ENCODE measurements around the gene EIF6. TPM values are rescaled to one million over a fixed set of nuclear protein-coding genes. Genes with fewer than 3 reads are reported as not detected.

The EIF6 gene
- total and polyA plus RNA-seq, 4 donors: 61.0 to 147 (median 77.9) TPM

GRCh38 chr20:35286077-35286898 lies 1.7 kb upstream of the EIF6 start:
- 91 to 94% methylated on average over 12 of the region's 12 CpGs for WGBS, 2 donors
- H3K27ac ChIP-seq (ENCODE audit: low read depth in 1 of 2, low read length in 2 of 2): no peak overlapping the region
- no peak for ATAC-seq (ENCODE audit: low FRiP score)
- peak in 1 of 2 donors; percentile 72 for DNase-seq
- intact Hi-C loops (cut with DNase I): no loop called here
- no peak overlapping the region for H3K4me3 ChIP-seq (ENCODE audit: low read length in 2 of 2)
- H3K36me3 ChIP-seq (ENCODE audit: control insufficient read depth in 1 of 2, insufficient read depth in 2 of 2, low read length in 1 of 2): no peaks in the 10 kb centered on the region
- H3K9me3 ChIP-seq (ENCODE audit: control insufficient read depth, low read length): no peaks in the 10 kb centered on the region
- no peaks in the 10 kb centered on the region for H3K4me1 ChIP-seq (ENCODE audit: control insufficient read depth in 1 of 2, insufficient read depth in 2 of 2, low read length in 2 of 2)
- H3K27me3 ChIP-seq (ENCODE audit: control insufficient read depth in 1 of 2, insufficient read depth in 2 of 2, low read length in 1 of 2): no peaks in the 10 kb centered on the region

- DNase-seq: no peak
- WGBS, 2 donors: 88% methylated on average over 5 of the region's 5 CpGs
- Histone ChIP-seq H3K9me3 (ENCODE audit: control insufficient read depth, low read length) (no peaks in the 10 kb centered on the region), H3K27ac (ENCODE audit: low read depth in 1 of 2, low read length in 2 of 2) (no peak overlapping the region), H3K36me3 (ENCODE audit: control insufficient read depth in 1 of 2, insufficient read depth in 2 of 2, low read length in 1 of 2) (no peaks in the 10 kb centered on the region), H3K27me3 (ENCODE audit: control insufficient read depth in 1 of 2, insufficient read depth in 2 of 2, low read length in 1 of 2) (no peaks in the 10 kb centered on the region), H3K4me1 (ENCODE audit: control insufficient read depth in 1 of 2, insufficient read depth in 2 of 2, low read length in 2 of 2) (no peaks in the 10 kb centered on the region), H3K4me3 (ENCODE audit: low read length in 2 of 2) (no peak overlapping the region)
- no peak for ATAC-seq (ENCODE audit: low FRiP score)
- intact Hi-C loops (cut with DNase I): no loop called here
Measured at GRCh38 chr20:35285806-35286076, 1.2 kb upstream of the EIF6 start.

GRCh38 chr20:35284992-35285805 lies 627 bp upstream of the EIF6 start:
- peak overlapping the region; percentile 16 to 61 for H3K4me3 ChIP-seq (ENCODE audit: low read length in 2 of 2)
- no peaks in the 10 kb centered on the region for H3K9me3 ChIP-seq (ENCODE audit: control insufficient read depth, low read length)
- H3K27ac ChIP-seq (ENCODE audit: low read depth in 1 of 2, low read length in 2 of 2): peak overlapping the region in 1 of 2 donors; percentile 38
- 41 to 45% methylated on average over 19 of the region's 19 CpGs for WGBS, 2 donors
- intact Hi-C loops (cut with DNase I): no loop called here
- H3K4me1 ChIP-seq (ENCODE audit: control insufficient read depth in 1 of 2, insufficient read depth in 2 of 2, low read length in 2 of 2): no peaks in the 10 kb centered on the region
- peak; percentile 26 for ATAC-seq (ENCODE audit: low FRiP score)
- no peaks in the 10 kb centered on the region for H3K36me3 ChIP-seq (ENCODE audit: control insufficient read depth in 1 of 2, insufficient read depth in 2 of 2, low read length in 1 of 2)
- peak in 1 of 2 donors; percentile 71 for DNase-seq
- no peaks in the 10 kb centered on the region for H3K27me3 ChIP-seq (ENCODE audit: control insufficient read depth in 1 of 2, insufficient read depth in 2 of 2, low read length in 1 of 2)

GRCh38 chr20:35283441-35284266 lies 918 bp downstream of the EIF6 start:
- Histone ChIP-seq H3K4me1 (ENCODE audit: control insufficient read depth in 1 of 2, insufficient read depth in 2 of 2, low read length in 2 of 2) (no peaks in the 10 kb centered on the region), H3K36me3 (ENCODE audit: control insufficient read depth in 1 of 2, insufficient read depth in 2 of 2, low read length in 1 of 2) (no peaks in the 10 kb centered on the region), H3K27me3 (ENCODE audit: control insufficient read depth in 1 of 2, insufficient read depth in 2 of 2, low read length in 1 of 2) (no peaks in the 10 kb centered on the region), H3K4me3 (ENCODE audit: low read length in 2 of 2) (peak overlapping the region; percentile 16 to 61), H3K27ac (ENCODE audit: low read depth in 1 of 2, low read length in 2 of 2) (no peak overlapping the region), H3K9me3 (ENCODE audit: control insufficient read depth, low read length) (no peaks in the 10 kb centered on the region)
- intact Hi-C loops (cut with DNase I): no loop called here
- DNase-seq (no peak), ATAC-seq (ENCODE audit: low FRiP score) (peak; percentile 49)
- 19% methylated on average over 24 of the region's 24 CpGs for WGBS, 2 donors

- no peak for ATAC-seq (ENCODE audit: low FRiP score)
- Histone ChIP-seq H3K4me1 (ENCODE audit: control insufficient read depth in 1 of 2, insufficient read depth in 2 of 2, low read length in 2 of 2) (no peaks in the 10 kb centered on the region), H3K27ac (ENCODE audit: low read depth in 1 of 2, low read length in 2 of 2) (no peak overlapping the region), H3K27me3 (ENCODE audit: control insufficient read depth in 1 of 2, insufficient read depth in 2 of 2, low read length in 1 of 2) (no peaks in the 10 kb centered on the region), H3K36me3 (ENCODE audit: control insufficient read depth in 1 of 2, insufficient read depth in 2 of 2, low read length in 1 of 2) (no peaks in the 10 kb centered on the region), H3K4me3 (ENCODE audit: low read length in 2 of 2) (no peak overlapping the region), H3K9me3 (ENCODE audit: control insufficient read depth, low read length) (no peaks in the 10 kb centered on the region)
- intact Hi-C loops (cut with DNase I): no loop called here
- 92 to 95% methylated on average over 10 of the region's 10 CpGs for WGBS, 2 donors
- peak in 1 of 2 donors; percentile 9 for DNase-seq
Measured at GRCh38 chr20:35281506-35282101, 3.0 kb downstream of the EIF6 start.

GRCh38 chr20:35280523-35280922 lies 4.0 kb downstream of the EIF6 start:
- intact Hi-C loops (cut with DNase I): no loop called here
- Histone ChIP-seq H3K27me3 (ENCODE audit: control insufficient read depth in 1 of 2, insufficient read depth in 2 of 2, low read length in 1 of 2) (no peaks in the 10 kb centered on the region), H3K36me3 (ENCODE audit: control insufficient read depth in 1 of 2, insufficient read depth in 2 of 2, low read length in 1 of 2) (no peaks in the 10 kb centered on the region), H3K4me3 (ENCODE audit: low read length in 2 of 2) (no peak overlapping the region), H3K4me1 (ENCODE audit: control insufficient read depth in 1 of 2, insufficient read depth in 2 of 2, low read length in 2 of 2) (no peaks in the 10 kb centered on the region), H3K9me3 (ENCODE audit: control insufficient read depth, low read length) (no peaks in the 10 kb centered on the region), H3K27ac (ENCODE audit: low read depth in 1 of 2, low read length in 2 of 2) (no peak overlapping the region)
- 95% methylated on average over 6 of the region's 6 CpGs for WGBS, 2 donors
- DNase-seq (no peak), ATAC-seq (ENCODE audit: low FRiP score) (no peak)

- Histone ChIP-seq H3K9me3 (ENCODE audit: control insufficient read depth, low read length) (no peaks in the 10 kb centered on the region), H3K4me3 (ENCODE audit: low read length in 2 of 2) (no peak overlapping the region), H3K27me3 (ENCODE audit: control insufficient read depth in 1 of 2, insufficient read depth in 2 of 2, low read length in 1 of 2) (no peaks in the 10 kb centered on the region), H3K36me3 (ENCODE audit: control insufficient read depth in 1 of 2, insufficient read depth in 2 of 2, low read length in 1 of 2) (no peaks in the 10 kb centered on the region), H3K27ac (ENCODE audit: low read depth in 1 of 2, low read length in 2 of 2) (no peak overlapping the region), H3K4me1 (ENCODE audit: control insufficient read depth in 1 of 2, insufficient read depth in 2 of 2, low read length in 2 of 2) (no peaks in the 10 kb centered on the region)
- intact Hi-C loops (cut with DNase I): loop anchor here in 1 of 2 donors (5.0 to 10.0 kb wide), 2 partner anchors 132 to 185 kb away; partner anchors contain the start of genes EDEM2 and TRPC4AP
- ATAC-seq (ENCODE audit: low FRiP score) (no peak), DNase-seq (no peak)
- WGBS, 2 donors: 82 to 88% methylated on average over 7 of the region's 7 CpGs
Measured at GRCh38 chr20:35279533-35280174, 4.9 kb downstream of the EIF6 start.

GRCh38 chr20:35279040-35279439 lies 5.5 kb downstream of the EIF6 start:
- Histone ChIP-seq H3K27me3 (ENCODE audit: control insufficient read depth in 1 of 2, insufficient read depth in 2 of 2, low read length in 1 of 2) (no peaks in the 10 kb centered on the region), H3K9me3 (ENCODE audit: control insufficient read depth, low read length) (no peaks in the 10 kb centered on the region), H3K27ac (ENCODE audit: low read depth in 1 of 2, low read length in 2 of 2) (peak overlapping the region in 1 of 2 donors; percentile 11), H3K4me1 (ENCODE audit: control insufficient read depth in 1 of 2, insufficient read depth in 2 of 2, low read length in 2 of 2) (no peaks in the 10 kb centered on the region), H3K4me3 (ENCODE audit: low read length in 2 of 2) (no peak overlapping the region), H3K36me3 (ENCODE audit: control insufficient read depth in 1 of 2, insufficient read depth in 2 of 2, low read length in 1 of 2) (no peaks in the 10 kb centered on the region)
- DNase-seq (no peak), ATAC-seq (ENCODE audit: low FRiP score) (no peak)
- intact Hi-C loops (cut with DNase I): loop anchor here in 1 of 2 donors (5.0 to 10.0 kb wide), 2 partner anchors 132 to 184 kb away; partner anchors contain the start of genes EDEM2 and TRPC4AP
- WGBS, 2 donors: 85 to 88% methylated on average over 5 of the region's 5 CpGs

Data from aorta (tissue), 5 donors.